Heart left ventricle (tissue), 13 donors: Measurements from ENCODE around the gene FGFRL1.

Experiments used
- CTCF ChIP-seq, 12 donors: fragments of 200-600 bp; sonication (generic) in 4 of 12; IDR thresholded peaks; one replicate each; pipeline versions ENCODE4 v1.5.0 to v1.8.0; 2018 to 2022; ENCODE audit warnings: antibody characterized with exemption in 12 of 12, mild to moderate bottlenecking in 5 of 12
- POLR2A ChIP-seq, 2 donors: fragments of 450-650 bp; IDR thresholded peaks; one replicate each; pipeline ENCODE4 v1.6.1; 2017; ENCODE audit warnings: antibody characterized with exemption in 2 of 2, mild to moderate bottlenecking in 2 of 2, moderate library complexity in 2 of 2
- donor health status: ischemic (EF 13 %, LVEDD 7.1; RV severe dilation, severe dysfunction).
- donor health status: DM: no; HTN: yes; CAD: no.
- donor health status: DM: no; HTN: no; CAD: no.
- donor health status: ischemic (EF 25% LVEDD 6.9; RV normal size, moderate dysfunction).
- donor health status: ischemic (EF 25% LVEDD 5.7; RV mildly dilated, moderate dysfunction).
- donor health status: ischemic (EF 35%, LVEDD 5.7; RV mildly dilated, moderate dysfunction).
- donor health status: nonischemic (EF 11% LVEDD 7.7; RV severe dilation, severe dysfunction).
- donor health status: DM: yes; HTN: yes; CAD: no.
- donor health status: PGD.
- donor health status: ischemic (EF 29% LVEDD 5.4; RV normal size, mild dysfunction).
- donor health status: nonischemic (EF 23%, LVEDD 6.1; RV moderate dilation, normal function).

DNA sequence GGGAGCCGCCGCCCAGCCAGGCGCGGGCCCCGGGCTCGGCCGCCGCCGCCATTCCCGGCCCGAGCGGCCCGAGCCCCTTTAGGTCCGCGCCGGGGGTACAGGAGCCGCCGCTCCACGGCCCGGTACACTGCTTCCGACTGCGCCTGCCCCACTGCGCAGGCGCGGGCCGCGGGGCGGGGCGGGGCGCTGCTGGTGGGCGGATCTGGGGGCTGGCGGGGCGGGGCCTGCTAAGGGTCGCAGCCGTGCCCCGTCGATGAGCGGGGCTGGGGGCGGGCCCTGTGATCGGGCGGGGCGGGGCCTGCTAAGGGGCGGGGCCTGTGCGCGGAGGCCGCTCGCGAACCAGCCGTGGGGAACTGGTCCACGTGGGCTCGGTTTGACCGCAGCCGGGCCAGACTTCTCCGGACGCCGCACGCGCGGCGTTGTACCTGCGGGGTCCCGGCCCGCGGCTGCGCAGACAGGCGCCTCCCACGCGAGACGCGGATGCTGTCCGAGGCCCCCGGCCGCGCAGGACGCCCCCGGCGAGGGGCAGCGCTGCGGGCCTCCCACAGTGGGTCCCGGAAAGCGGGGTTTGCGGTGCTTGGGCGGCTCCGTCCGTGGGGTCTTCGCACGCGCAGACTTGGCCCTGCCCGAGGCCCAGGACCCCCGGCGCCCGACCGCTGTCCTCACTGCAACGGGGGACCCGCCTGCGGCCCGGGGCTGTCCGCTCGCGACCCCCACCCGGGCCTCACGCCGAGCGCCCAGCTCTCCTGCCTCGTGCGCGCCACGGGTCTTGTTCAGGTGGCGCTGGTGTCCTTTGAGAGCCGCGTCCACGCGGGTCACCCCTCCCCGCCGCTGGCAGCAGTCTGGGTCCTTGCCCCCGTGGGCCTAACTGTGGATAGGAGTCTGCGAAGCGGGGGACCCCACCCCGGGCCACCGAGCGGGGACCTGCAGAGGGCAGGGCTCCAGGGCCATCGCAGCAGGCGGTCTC, 37.7 kb upstream of the FGFRL1 start, which contains the start of gene DGKQ:
- TF ChIP-seq CTCF (IDR thresholded peaks at IDR 0.05), result no peak
- no peak for TF ChIP-seq POLR2A (IDR thresholded peaks at IDR 0.05)
